Hepatocyte (in vitro differentiated cells): ENCODE results near the gene NUDCD2. TPM values are rescaled to one million over a fixed set of nuclear protein-coding genes. Genes with fewer than 3 reads are reported as not detected.

Source experiments
- DNase-seq: peaks from one replicate; pipeline ENCODE4 v3.0.0-alpha.2; 2016; ENCODE audit warnings: low spot score
- H2AFZ ChIP-seq: fragments of 200-600 bp; sonication (generic); 2 replicates; pipeline ENCODE4 v1.6.0; 2016; ENCODE audit warnings: antibody characterized with exemption, mild to moderate bottlenecking
- H3K27ac ChIP-seq: fragments of 200-600 bp; sonication (generic); 2 replicates; pipeline ENCODE4 v1.5.1; 2016; ENCODE audit warnings: mild to moderate bottlenecking
- H3K27me3 ChIP-seq: fragments of 200-600 bp; sonication (generic); 2 replicates; pipeline ENCODE4 v1.6.1; 2016
- H3K36me3 ChIP-seq: fragments of 200-600 bp; sonication (generic); replicated peaks from 2 replicates; pipeline ENCODE4 v1.5.1; 2016; ENCODE audit warnings: low read depth; ENCODE audit not compliant: insufficient read depth
- H3K4me1 ChIP-seq: fragments of 200-600 bp; sonication (generic); 2 replicates; pipeline ENCODE4 v1.5.1; 2016; ENCODE audit warnings: mild to moderate bottlenecking, moderate library complexity; ENCODE audit not compliant: insufficient read depth
- H3K4me2 ChIP-seq: fragments of 200-600 bp; sonication (generic); 2 replicates; pipeline ENCODE4 v1.6.0; 2016
- H3K4me3 ChIP-seq: fragments of 200-600 bp; sonication (generic); 2 replicates; pipeline ENCODE4 v1.5.1; 2016; ENCODE audit warnings: mild to moderate bottlenecking
- H3K79me2 ChIP-seq: fragments of 200-600 bp; sonication (generic); 2 replicates; pipeline ENCODE4 v1.6.0; 2017; ENCODE audit warnings: mild to moderate bottlenecking
- H3K9me2 ChIP-seq: fragments of 200-600 bp; sonication (generic); replicated peaks from 2 replicates; pipeline ENCODE4 v1.6.0; 2017; ENCODE audit warnings: mild to moderate bottlenecking; ENCODE audit not compliant: insufficient read depth
- H3K9me3 ChIP-seq: fragments of 200-600 bp; sonication (generic); 2 replicates; pipeline ENCODE4 v1.5.1; 2016; ENCODE audit warnings: low read depth, mild to moderate bottlenecking
- H4K20me1 ChIP-seq: fragments of 200-600 bp; sonication (generic); 2 replicates; pipeline ENCODE4 v1.6.0; 2016; ENCODE audit warnings: mild to moderate bottlenecking; ENCODE audit not compliant: insufficient read depth, poor library complexity, severe bottlenecking
- CTCF ChIP-seq: fragments of 200-600 bp; sonication (generic); IDR thresholded peaks from 2 replicates; pipeline ENCODE4 v1.5.1; 2016; ENCODE audit warnings: antibody characterized with exemption, mild to moderate bottlenecking; ENCODE audit not compliant: poor library complexity
- EZH2 ChIP-seq: fragments of 200-600 bp; sonication (generic); IDR thresholded peaks from 2 replicates; pipeline ENCODE4 v1.6.1; 2016; ENCODE audit warnings: antibody characterized with exemption, mild to moderate bottlenecking, borderline replicate concordance
- EZH2phosphoT487 ChIP-seq: fragments of 200-600 bp; sonication (generic); IDR thresholded peaks from one replicate; pipeline ENCODE4 v1.6.1; 2018; ENCODE audit warnings: antibody characterized with exemption, mild to moderate bottlenecking, low read depth, moderate library complexity; ENCODE audit not compliant: unreplicated experiment, severe bottlenecking
- WGBS: methylation state at CpG from one replicate; pipeline ENCODE4 v1.1.6; 2016; ENCODE audit warnings: low lambda C conversion rate; ENCODE audit errors: missing lambda C conversion rate; 5-methylcytosine and 5-hydroxymethylcytosine counted together
- polyA plus RNA-seq: library from polyadenylated mRNA; unstranded; fragments of >200 nt; fragmentation: Nextera tagmentation; extraction: Ambion mirVana; gene quantifications from 2 replicates; pipeline ENCODE4 v1.2.1, GENCODE V29; 2016
- total RNA-seq: library from RNA; depleted of rRNA; stranded (reverse); fragments of >200 nt; gene quantifications from 2 replicates; pipeline ENCODE4 v1.2.3, GENCODE V29; 2014

NUDCD2 gene
- total and polyA plus RNA-seq, 2 experiments from 2014 or later = 18.8 to 79.5 TPM

DNA sequence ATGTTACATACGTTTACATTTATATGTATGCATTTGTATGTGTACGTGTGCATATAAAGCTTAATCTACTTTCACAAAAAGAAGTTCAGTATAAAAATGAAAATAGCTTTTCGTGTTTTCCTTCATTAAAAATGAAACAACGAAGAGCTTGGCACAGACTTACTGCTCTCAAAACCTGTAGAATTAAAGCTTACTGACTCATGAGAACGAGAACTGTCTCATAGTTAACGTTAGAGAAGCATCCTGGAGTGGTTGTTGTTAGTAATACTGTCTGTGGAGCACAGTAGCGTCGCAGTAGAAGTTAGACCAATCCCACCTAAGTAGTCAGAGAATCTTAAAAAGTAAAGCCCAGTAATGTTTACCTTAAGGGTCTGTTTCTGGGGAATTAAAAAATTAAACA is 46.8 kb upstream of the NUDCD2 start:
- H3K27me3 ChIP-seq = no peaks in the 10 kb centered on the region
- H3K4me1 ChIP-seq = peaks cover 25% of the 10 kb centered on the region
- H3K36me3 ChIP-seq = no peaks in the 10 kb centered on the region
- TF ChIP-seq EZH2 (no peak), CTCF (no peak), EZH2phosphoT487 (no peak)
- H3K9me3 ChIP-seq = no peaks in the 10 kb centered on the region
- peaks cover 48% of the 10 kb centered on the region for H4K20me1 ChIP-seq
- peaks cover 59% of the 10 kb centered on the region for H3K79me2 ChIP-seq
- no peaks in the 10 kb centered on the region for H3K9me2 ChIP-seq
- DNase-seq = peak; percentile 30
- H2AFZ ChIP-seq = no peak overlapping the region
- 24% methylated on average over 8 of the region's 8 CpGs for WGBS
- peak overlapping the region; percentile 63 for H3K4me3 ChIP-seq
- H3K4me2 ChIP-seq = peak overlapping the region; percentile 85
- peak overlapping the region; percentile 96 for H3K27ac ChIP-seq

GRCh38 chr5:163506095-163506457 is 46.2 kb upstream of the NUDCD2 start:
- peaks cover 25% of the 10 kb centered on the region for H3K4me1 ChIP-seq
- no peaks in the 10 kb centered on the region for H3K27me3 ChIP-seq
- no peaks in the 10 kb centered on the region for H3K9me2 ChIP-seq
- no peaks in the 10 kb centered on the region for H3K9me3 ChIP-seq
- 2% methylated on average over 9 of the region's 9 CpGs for WGBS
- H3K4me2 ChIP-seq = peak overlapping the region; percentile 85
- peak overlapping the region; percentile 31 for H2AFZ ChIP-seq
- peak overlapping the region; percentile 63 for H3K4me3 ChIP-seq
- H3K36me3 ChIP-seq = no peaks in the 10 kb centered on the region
- DNase-seq = no peak
- H3K27ac ChIP-seq = peak overlapping the region; percentile 96
- H4K20me1 ChIP-seq = peaks cover 42% of the 10 kb centered on the region
- H3K79me2 ChIP-seq = peaks cover 52% of the 10 kb centered on the region
- TF ChIP-seq CTCF (no peak), EZH2phosphoT487 (no peak), EZH2 (no peak)

DNA sequence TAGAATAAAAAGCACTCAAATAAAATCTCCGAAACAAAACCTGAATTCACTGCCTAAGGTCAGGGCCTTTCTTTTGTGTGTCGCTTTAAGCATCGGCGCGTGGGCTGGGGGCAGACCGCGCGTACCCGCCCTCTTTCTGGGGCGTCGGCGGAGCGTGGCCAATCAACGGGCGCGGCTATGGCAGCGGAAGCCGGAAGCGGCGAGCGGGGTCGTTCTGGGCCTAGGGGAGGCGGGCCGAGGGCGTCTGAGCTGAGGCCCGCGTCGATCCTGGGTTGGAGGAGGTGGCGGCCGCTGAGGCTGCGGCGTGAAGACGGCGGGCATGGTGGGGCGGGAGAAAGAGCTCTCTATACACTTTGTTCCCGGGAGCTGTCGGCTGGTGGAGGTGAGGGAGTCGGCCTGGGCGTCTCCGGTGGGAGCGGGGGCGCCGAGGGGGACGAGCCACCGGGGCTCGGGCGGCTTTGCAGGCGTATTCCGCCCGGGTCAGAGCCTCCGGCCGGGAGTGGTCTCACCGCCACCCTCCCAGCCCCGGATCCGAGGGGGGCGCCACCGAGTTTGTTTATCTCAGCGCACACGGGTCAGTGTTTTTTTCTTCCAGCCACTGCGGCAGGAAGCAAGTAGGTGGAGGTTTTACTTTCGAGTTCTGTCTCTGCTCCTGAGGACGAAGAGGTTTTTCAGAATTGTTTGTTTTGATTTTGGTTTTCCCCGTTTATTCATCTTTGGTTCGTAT is 45.6 kb upstream of the NUDCD2 start, which contains the start of gene MAT2B:
Gene MAT2B (plus strand): TSS at position 252 of the 727 bp plus-strand sequence. CDS start 68 bp downstream, at position 320.
- Histone ChIP-seq H3K9me2 (no peaks in the 10 kb centered on the region), H3K27me3 (no peaks in the 10 kb centered on the region), H3K9me3 (no peaks in the 10 kb centered on the region), H3K4me2 (peak within 1 kb of the TSS; percentile 86), H3K36me3 (no peaks in the 10 kb centered on the region), H4K20me1 (peaks cover 36% of the 10 kb centered on the region), H3K27ac (peak within 1 kb of the TSS; percentile 96), H2AFZ (peak within 1 kb of the TSS; percentile 79), H3K4me3 (peak within 1 kb of the TSS; percentile 65), H3K79me2 (peaks cover 47% of the 10 kb centered on the region), H3K4me1 (peaks cover 25% of the 10 kb centered on the region)
- WGBS = under 1% methylated on average over 55 of the region's 64 CpGs
- peak; percentile 98 for DNase-seq
- TF ChIP-seq EZH2phosphoT487 (no peak), CTCF (peak; percentile 69), EZH2 (no peak)
